Stimulated activated CD8-positive, alpha-beta memory T cell treated with anti-CD3 and anti-CD28 coated beads, Interleukin-15, amount 100 ng/mL, for 4 hours (primary cell): ENCODE measurements around the gene MCOLN2.
A peak's percentile ranks its signal among the peaks of the same experiment; 100 is the strongest.
"Not testable (repeated sequence)": the region's sequence is repeated elsewhere in the genome, so short reads cannot be mapped to it uniquely, and the experiment has no call there.

Experiments
- DNase-seq, 2 donors: peaks; one replicate each; pipeline ENCODE4 v3.0.0-alpha.2; 2020; ENCODE audit warnings: low read depth in 2 of 2

MCOLN2 gene

DNA sequence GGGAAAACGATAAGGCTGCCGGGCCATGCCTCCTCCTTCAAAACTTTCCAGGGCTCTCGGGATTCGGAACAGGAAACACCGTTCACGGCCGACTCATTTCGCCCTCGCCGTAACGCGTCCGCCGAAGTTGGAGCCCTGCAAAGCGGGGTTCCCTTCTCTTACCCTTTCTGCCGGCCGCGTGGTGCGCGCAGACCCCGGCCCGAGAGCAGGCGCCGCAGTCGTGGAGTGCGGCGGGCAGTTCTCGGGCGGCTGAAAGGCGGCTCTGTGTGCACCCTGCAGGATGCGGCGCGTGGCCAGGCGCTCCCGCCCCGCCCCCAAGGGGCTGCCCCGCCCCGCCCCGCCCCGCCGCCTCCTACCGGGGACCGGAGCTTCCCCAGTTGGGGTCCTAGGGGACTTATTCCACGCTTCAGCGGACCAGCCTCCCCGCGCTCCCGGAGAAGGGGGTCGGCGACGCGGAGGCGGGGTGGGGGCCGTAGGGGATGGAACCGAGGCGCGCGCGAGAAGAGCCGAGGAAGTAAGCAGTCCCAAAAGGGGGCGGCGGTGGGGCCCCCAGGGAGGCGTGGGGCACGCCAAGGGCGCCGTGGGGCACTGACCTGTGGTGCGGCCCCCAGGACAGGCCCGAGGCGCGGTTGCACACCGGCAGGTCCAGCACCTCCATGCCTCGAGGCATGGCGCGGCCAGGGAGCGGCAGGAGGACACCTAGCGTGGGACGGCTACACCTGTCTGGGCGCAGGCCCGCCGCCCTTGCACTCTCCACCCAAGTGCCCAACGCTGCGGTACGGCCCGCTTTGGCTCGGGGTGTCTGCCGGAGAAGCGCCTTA, at the start of gene MCOLN2:
Gene MCOLN2 (minus strand): TSS at position 268 of the 821 bp plus-strand sequence. CDS start 241 bp downstream, at position 27.
- DNase-seq: peak in 1 of 2 donors; percentile 22

DNA sequence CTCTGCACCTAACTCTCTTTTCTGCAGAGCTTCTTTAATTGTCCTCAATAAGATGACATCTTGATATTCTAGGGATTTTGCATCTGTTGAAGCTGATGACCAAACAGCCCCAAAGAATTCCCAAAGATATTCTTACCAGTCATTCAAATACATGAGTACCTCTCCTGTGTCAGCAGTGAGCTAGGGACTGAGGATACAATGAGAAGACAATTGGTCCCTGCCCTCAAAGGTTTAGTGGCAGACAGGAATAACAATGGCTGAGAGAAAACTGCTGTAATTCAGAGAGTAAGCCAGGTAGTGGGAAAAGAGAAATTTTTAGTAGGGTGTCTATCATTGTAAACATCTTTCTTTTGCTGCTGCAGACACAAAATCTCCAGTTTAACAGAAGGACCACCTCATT, 45.5 kb upstream of the MCOLN2 start:
- DNase-seq: no peak

DNA sequence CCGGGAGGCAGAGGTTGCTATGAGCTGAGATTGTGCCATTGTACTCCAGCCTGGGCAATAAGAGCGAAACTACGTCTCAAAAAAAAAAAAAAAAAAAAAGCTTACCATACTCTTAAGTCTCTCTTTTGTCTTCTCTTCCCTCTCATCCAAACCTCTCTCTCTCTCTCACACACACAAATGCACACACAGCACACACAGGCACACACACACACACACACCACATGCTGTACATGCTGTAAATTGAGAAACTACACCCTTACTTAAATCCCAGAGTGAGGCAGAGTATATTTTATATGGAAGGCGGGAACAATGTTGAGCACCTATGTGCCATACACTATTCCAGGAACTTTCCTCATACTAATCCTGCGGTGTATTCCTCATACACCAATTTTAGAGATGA, 44.9 kb upstream of the MCOLN2 start:
- no peak for DNase-seq

DNA sequence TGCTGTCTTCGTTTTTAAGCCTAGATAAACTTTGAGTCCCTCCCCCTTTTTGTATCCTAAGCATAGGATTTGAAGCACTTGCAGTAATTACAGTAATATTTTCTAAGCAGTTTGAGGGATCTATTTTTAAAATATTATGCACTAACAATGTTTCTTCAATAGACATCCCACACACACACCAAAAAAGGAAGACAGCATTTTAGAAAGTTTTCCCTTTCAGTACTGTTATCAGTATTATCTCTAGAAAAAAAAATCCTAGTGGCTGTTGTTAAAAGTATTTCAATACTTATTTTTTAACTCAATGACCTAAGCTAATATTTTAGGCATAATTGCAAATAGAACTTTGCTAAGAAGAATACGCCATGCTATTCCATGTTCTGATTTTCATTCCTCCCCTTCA, 36.3 kb upstream of the MCOLN2 start:
- no peak for DNase-seq

DNA sequence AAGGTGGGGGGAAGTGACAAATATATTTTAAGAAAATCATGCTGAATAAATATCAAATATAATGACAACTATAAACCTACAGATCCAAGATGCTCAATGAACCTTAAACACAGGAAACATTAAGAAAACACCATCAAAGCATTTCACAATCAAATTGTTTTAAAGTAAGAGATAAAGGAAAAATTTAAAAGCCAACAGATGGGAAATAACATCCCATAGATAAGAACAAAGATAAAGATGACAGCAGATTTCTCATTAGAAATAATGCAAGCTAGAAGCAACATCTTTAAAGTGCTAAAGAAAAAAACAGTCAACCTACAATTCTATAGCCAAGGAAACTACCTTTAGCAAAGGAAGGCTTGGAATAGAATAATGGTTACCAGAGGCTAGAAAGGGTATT, 33.6 kb upstream of the MCOLN2 start:
- DNase-seq: no peak

DNA sequence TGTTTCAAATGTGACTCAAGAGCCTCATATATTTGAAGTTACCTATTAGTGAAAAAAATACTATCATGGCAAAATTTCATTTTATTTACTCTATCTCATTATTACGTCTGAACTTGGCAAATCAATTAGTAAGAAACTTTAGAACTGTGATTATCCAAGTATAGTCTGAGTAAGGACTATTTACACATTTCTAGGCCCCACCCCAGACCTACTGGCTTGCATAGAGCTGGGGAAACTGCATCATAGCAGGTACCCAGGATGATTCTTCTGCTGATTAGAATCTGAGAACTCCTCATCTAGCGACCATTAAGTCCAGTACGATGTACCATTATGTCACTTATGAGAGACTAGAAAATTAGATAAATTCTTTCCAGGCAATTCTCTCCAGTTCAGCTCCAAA, 31.2 kb upstream of the MCOLN2 start:
- no peak for DNase-seq

DNA sequence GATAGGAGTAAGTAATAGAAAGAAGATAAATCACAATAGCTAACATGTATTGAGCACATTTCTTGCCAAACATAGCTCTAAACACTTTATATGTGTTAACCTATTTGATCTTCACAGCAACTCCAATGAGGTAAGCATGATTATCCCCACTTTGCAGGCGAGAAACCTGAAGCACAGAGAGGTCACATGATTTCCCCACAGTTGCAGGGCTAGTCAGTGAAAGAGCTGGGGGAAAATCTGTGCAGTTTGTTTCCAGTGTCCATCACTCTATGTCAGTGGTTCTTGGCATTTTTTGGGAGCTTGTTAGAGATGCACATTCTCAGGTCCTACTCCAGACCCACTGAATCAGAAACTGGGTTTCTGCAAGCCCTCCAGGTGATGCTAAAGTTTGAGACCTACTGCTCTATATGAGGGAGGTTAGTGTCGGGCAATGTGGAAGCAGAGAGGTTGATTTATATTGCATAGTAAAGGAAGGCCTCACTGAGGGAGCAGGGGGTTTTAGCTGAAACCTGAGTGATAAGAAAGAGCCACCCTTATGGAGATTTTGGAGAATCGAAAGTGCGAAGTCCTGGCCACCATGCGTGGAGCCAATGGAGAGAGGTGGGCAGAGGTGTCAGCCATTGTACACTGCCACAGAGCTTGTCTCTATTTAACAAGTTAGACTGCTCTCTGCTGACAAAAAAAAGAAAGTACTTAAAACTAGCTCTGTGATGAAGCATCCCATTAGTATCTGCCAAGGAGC, 30.5 kb upstream of the MCOLN2 start:
- DNase-seq: peak in 1 of 2 donors; percentile 13

DNA sequence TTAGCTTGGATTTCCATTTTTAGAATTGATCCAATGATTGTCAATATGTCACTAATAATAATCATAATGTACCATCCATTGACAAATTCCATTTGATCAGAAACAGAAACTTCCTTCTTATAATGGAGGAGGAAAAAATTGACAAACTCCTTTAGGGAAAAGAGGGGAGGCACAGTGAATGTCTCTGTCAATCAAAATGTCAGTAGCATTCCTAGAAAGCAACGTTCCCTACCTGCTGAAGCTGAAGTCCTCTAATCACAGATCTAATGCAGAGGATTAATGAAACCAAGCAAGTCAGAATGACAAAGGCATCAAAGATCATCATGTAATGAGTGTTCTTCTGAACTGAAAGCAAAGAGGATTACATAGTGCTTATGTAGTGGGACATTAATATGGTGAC, 29.0 kb upstream of the MCOLN2 start:
- no peak for DNase-seq

DNA sequence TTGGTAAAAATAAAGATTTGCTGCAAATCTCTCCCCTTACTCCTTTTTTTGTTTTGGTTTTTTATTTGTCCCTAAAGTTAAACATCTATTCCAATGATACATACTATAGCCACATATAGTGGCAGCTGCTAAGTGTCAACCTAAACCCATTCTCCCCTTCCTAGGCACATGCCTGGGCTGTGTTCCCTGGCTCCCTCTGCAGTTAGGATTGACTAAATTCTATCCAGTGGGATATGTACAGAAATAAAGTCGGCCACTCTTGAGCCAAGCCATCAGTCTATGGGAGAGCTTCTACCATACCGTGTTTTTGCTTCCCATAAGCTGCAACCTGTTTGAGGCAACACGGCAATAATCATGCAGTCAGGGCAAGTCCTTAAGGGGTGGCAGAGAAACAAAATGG, 27.8 kb upstream of the MCOLN2 start:
- no peak for DNase-seq

DNA sequence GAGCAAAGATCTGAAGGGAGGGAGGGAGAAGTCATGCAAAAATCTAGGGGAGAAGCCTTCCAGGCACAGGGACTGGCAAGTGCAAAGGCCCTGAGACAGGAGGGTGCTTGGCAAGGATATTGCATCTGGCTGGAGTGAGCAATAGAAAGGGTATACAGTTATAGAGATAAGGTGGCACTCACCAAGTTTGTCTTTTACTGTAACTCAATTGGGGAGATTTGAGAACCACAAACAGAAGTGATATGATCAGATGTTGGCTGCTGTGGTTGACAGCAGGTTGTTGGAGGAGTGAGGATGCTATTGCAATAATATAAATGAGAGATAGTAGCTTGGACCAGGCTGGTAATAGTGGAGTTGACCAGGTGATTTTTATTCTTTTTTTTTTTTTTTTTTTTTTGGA, 25.8 kb upstream of the MCOLN2 start:
- DNase-seq: no peak

DNA sequence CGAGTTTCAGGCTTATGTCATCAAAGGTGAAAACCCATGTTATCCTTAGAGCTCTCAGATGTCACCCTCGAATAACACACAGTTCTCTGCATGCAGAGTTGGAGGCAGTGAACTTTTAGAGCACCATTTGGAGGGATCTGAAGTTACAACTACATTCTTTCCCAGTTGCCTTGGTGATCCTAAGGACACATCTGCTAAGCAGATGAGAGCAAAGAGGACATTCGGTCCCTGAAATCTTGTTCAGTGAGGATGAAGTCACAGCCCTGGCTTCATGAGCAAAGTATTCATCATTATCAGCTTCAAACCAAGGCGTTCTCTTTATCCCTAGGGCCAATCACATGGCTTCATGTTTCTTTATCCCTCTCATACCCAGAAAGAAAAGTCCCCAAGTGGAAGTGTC, 23.1 kb upstream of the MCOLN2 start:
- no peak for DNase-seq

DNA sequence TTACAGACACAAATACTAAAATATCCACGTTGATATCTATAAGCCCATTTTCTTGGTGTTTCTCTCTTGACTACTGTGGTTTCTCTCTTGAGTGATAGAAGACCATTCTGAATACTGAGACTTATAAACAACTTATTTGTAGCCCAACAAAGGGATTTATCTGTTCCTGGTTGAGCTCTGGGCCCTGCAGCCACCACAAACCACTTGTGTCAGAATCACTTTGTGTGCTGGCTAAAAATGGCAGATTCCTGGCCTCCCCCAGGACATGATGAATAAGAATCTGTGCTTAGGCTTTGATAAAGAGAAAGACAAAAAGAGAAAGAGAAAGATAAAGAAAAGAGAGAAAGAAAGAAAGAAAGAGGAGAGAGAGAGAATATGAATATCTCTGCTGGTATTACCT, 18.9 kb upstream of the MCOLN2 start:
- DNase-seq: no peak

DNA sequence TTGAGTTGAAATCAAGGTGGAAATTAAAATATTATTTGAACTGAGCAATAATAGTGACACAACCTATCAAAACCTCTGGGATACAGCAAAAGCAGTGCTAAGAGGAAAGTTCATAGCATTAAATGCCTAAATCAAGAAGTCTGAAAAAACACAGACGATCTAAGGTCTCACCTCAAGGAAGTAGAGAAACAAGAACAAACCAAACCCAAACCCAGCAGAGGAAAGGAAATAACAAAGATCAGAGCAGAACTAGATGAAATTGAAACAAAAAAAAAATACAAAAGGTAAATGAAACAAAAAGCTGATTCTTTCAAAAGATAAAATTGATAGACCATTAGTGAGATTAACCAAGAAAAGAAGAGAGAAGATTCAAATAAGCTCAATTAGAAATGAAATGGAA, 8.7 kb upstream of the MCOLN2 start:
- not testable (repeated sequence) for DNase-seq

DNA sequence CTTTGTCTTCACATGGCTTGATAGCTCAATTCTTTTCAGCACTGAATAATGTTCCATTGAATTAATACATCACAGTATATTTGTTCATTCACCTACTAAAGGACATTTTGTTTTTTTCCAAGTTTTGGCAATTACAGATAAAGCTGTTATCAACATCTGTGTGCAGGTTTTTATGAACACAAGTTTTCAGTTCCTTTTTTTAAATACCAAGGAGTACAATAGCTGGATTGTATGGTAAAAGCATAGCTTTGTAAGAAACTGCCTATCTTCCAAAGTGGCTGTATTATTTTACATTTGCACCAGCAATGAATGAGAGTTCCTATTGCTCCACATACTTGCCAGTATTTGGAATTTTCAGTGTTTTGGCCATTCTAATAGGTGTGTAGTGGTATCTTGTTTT, 4.8 kb upstream of the MCOLN2 start:
- DNase-seq: no peak

DNA sequence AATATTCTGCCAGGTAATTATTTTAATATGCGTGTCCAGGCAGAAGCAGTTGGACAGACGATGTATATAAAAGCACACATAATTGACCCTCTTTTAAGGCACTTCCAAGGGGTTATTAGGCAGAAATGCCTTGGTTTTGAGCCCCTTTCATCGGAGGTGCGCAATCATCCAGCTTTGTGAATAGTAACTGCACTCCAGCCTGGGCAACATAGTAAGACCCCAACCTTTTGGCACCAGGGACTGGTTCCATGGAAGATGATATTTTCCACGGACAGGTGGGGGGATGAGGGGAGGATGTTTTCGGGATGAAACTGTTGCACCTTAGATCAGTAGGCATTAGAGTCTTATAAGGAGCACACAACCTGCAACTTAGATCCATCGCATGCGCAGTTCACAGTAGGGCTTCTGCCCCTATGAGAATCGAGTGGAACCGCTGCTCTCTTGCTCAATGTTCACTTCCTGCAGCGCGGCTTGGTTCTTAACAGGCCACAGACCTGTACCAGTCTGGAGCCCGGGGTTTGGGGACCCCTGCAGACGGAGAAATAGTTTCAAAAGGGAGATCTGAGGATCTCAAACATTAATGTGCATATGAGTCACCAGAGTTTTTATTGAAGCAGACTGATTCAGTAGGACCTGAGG, 1.8 kb upstream of the MCOLN2 start:
- DNase-seq: peak; percentile 21 to 52

DNA sequence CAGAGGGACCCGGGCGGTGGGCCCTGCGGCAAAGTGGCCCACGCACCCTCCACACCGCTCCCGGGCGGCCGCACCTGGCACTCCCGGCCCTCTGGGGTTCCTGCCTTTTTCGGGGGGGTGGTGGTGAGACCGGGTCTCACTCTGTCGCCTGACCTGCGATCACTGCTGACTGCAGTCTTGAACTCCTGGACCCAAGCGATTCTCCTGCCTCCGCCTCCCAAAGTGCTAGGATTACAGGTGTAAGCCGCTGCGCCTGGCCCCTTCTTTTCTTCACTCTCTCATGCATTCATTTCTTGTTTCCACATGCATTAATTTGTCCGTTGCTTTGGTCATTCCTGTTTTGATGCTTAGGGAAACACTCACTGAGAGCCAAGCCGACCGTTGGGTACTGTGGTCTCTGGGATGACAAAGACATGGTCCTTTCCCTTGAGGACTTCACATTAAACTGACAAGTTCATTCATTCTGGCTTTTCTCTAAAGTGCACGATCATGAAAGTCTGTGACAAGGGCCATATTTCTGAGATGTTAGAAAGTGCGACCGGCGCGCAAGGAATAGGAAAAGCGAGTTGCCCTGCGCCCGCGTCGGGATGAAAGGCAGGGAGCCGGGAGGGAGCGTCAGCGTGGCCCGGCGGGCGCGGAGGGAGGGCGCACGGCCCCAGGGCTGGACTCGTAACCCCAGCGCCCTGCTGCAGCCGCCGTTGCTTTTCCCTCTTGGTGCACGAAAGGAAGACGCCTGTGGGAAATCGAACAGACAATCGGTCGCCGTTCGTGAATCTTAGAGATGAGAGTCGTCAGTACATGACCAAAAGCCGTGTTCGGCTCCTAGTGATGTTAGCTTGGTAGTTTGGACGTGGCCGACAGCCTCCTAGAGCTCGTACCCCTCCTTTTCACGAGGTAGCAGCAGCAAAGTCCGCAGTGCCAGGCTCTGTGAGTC, 1.0 kb upstream of the MCOLN2 start:
- DNase-seq: no peak

DNA sequence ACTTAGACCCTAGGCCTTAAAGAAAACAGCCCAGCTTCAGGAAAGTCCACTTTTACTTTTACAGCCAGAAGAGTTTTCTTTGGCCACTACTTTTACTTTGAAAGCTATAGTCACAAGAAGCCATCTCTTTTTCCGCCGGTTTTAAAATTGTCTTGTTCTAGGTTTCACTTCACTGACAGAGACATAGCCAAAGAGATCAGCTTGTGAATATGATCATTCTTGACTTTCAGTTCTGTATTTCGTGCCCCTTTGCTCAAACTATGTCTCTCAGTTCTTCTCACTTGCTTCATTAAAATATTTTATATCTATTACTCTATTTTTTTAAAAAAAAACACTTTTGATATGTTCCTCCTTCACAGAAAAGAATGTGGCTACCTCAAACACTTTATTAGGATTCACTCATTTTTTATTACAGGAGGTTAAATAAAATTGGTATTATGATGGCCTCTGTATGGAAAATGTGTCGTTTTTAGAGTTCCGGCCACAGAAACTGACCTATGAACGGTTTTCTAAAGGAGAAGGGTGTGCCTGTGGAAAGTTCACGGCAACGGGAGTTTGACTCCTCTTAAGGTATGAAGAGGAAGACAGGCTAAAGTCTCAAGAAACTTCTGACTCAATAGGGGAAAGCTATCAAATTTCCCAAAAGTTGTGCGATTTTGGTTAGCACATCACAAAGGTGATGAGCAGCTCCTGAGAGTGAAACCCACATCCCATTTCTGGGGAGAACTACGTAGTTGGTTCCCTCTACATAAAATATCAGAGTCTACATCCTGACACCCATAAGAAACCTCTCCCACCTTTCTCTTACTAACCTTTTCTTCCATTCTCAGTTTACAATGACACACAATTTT, 1.2 kb downstream of the MCOLN2 start:
- no peak for DNase-seq

DNA sequence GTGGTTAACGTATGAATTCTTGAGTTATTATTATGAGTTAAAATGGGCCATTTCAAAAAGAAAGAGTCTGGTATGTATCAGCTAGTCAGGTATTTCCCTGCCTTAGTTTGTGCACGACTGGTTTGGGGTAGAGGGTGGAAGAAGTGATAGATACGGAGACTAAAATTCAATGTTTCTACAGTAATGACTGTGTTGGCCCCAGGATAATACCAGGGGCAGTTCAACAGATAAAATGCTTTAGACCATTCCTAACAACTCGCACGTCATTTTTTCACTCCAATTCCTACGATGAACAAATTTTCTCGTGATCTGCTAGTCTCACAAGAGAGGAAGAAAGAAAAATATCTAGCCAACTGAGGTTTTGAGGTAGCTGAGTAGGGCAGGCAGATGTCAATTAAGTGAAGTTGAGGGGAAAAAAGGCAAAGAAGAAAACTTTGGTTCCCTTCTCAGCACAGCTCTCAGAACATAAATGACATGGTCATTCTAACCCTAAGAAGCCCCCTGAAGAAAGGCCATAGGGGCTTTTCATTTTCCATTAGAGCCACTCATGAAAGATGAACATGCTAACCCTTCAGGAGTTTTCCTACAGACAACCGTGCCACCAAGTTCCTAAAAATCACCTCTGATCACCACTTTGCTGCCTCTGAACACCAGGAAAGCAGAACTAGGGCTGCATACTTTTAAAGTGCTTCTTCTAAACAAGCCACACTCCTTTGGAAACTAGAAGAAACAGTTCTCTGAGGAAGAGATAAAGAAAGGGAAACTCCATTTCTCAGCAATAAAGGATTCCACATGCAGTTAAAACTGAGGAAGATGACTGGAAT, 5.6 kb downstream of the MCOLN2 start:
- no peak for DNase-seq

DNA sequence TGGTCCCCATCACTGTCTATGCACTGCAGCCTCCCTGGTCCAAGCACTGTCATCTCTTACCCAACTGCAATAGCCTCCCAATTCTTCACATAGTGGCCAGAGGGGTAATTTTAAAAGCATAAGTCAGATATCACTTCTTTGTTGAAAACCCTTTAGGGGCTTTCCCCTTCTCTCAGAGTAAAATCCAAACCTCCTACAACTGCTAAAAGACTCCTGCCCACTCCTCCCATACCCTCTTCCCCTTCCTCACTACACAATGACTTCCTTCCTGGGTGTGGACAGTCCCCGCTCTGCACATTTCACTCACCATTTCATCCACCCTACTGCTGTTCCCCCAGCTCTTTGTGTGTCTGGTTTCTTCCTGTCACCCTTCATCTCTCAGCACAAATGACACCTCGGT, 8.3 kb downstream of the MCOLN2 start:
- DNase-seq: no peak

DNA sequence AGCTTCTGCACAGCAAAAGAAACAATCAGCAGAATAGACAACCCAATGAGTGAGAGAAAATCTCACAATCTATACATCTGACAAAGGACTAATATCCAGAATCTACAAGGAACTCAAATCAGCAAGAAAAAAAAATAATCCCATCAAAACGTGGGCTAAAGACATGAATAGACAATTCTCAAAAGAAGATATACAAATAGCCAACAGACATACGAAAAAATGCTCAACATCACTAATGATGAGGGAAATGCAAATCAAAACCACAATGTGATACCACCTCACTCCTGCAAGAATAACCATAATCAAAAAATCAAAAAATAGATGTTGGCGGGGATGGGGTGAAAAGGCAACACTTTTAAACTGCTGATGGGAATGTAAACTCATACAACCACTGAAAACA, 10.4 kb downstream of the MCOLN2 start:
- not testable (repeated sequence) for DNase-seq
